Measurements from ENCODE around the gene SMOC2.

GRCh38 chr6:168513766-168514165, 72.8 kb downstream of the SMOC2 start:
- TF ChIP-seq CTCF (IDR thresholded peaks at IDR 0.05; ENCODE audit: poor library complexity, severe bottlenecking): no peak
- TF ChIP-seq EP300 (conservative IDR thresholded peaks at IDR 0.05; ENCODE audit: poor library complexity, severe bottlenecking): no peak
- no peak for TF ChIP-seq REST (IDR thresholded peaks at IDR 0.05; ENCODE audit: borderline replicate concordance)
